DND-41 (cell line): ENCODE data around the gene LETM1.

Experiments used
- ATAC-seq: fragments of 200-7000 bp; cut with Tn5 transposase; 3 replicates; pipeline ENCODE4 v1.9.1; 2021; ENCODE audit warnings: low read depth; ENCODE audit not compliant: insufficient read depth
- DNase-seq: peaks from one replicate; pipeline ENCODE4 v3.0.0-alpha.2; 2020
- H2AFZ ChIP-seq: 2 replicates; pipeline ENCODE4 v1.6.0; 2012; ENCODE audit warnings: low read depth, low read length
- H3K27ac ChIP-seq: 2 replicates; pipeline ENCODE4 v1.5.1; 2012; ENCODE audit warnings: low read length, inconsistent platforms
- H3K27me3 ChIP-seq: fragments of 200-600 bp; sonication (generic); 2 replicates; pipeline ENCODE4 v1.6.0; 2012; ENCODE audit warnings: low read length, mild to moderate bottlenecking, inconsistent platforms; ENCODE audit not compliant: insufficient read depth, poor library complexity
- H3K36me3 ChIP-seq: 2 replicates; pipeline ENCODE4 v1.5.1; 2012; ENCODE audit warnings: low read length, inconsistent platforms; ENCODE audit not compliant: insufficient read depth
- H3K4me1 ChIP-seq: 2 replicates; pipeline ENCODE4 v1.5.1; 2012; ENCODE audit warnings: mild to moderate bottlenecking, low read length; ENCODE audit not compliant: insufficient read depth
- H3K4me2 ChIP-seq: 2 replicates; pipeline ENCODE4 v1.6.0; 2012; ENCODE audit warnings: mild to moderate bottlenecking, moderate library complexity, low read length, inconsistent platforms; ENCODE audit not compliant: insufficient read depth
- H3K4me3 ChIP-seq, 2 experiments: fragments of 200-600 bp in 1 of 2; shearing (Covaris generic) in 1 of 2; 2 replicates each; pipeline ENCODE4 v1.5.1; 2012 to 2016; ENCODE audit warnings: inconsistent platforms in 2 of 2, low read length in 2 of 2, mild to moderate bottlenecking in 2 of 2, low read depth in 1 of 2, moderate library complexity in 1 of 2
- H3K79me2 ChIP-seq: 2 replicates; pipeline ENCODE4 v1.6.0; 2012; ENCODE audit warnings: low read length, inconsistent platforms; ENCODE audit not compliant: insufficient read depth
- H3K9ac ChIP-seq: 2 replicates; pipeline ENCODE4 v1.6.0; 2012; ENCODE audit warnings: low read depth, mild to moderate bottlenecking, inconsistent platforms, low read length, moderate library complexity
- H3K9me3 ChIP-seq: 2 replicates; pipeline ENCODE4 v1.5.1; 2012; ENCODE audit warnings: low read length, moderate library complexity, mild to moderate bottlenecking, inconsistent platforms; ENCODE audit not compliant: insufficient read depth, severe bottlenecking
- H4K20me1 ChIP-seq: 2 replicates; pipeline ENCODE4 v1.6.0; 2012; ENCODE audit warnings: low read length; ENCODE audit not compliant: insufficient read depth
- EZH2 ChIP-seq: IDR thresholded peaks from 3 replicates; pipeline ENCODE4 v1.6.1; 2012; ENCODE audit warnings: borderline replicate concordance, low read depth, mild to moderate bottlenecking, moderate library complexity, low read length, inconsistent platforms; ENCODE audit not compliant: severe bottlenecking
- TF ChIP-seq, protein P1 (sequence below): IDR thresholded peaks from 2 replicates; pipeline ENCODE4 v1.5.1; 2012; ENCODE audit warnings: borderline replicate concordance, low read length, moderate library complexity, mild to moderate bottlenecking; ENCODE audit not compliant: poor library complexity, severe bottlenecking; ENCODE audit errors: extremely low read depth

Gene LETM1

DNA sequence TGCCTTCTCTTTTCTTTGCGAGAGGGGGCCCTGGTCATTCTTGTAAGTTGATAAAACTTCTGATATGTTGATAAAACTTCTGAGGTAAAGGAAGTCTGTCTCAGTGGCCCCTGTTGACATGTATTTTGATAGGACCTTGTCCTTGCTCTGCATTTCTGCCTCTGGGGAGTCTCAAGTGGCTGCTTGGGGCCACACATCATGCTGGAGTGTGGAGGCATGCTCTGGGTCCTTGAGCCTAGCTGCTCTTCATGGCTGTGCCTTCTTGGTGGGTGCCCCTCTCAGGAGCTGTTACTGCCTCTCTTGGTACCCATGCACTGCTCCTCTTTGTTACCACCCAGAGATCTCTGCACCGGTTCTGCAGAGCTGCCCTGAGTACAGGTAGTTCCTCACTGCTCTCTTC, 29.5 kb upstream of the LETM1 start:
- Histone ChIP-seq H3K9me3 (no peaks in the 10 kb centered on the region), H3K9ac (no peak overlapping the region), H3K4me2 (no peak overlapping the region), H3K36me3 (peaks cover 50% of the 10 kb centered on the region), H3K79me2 (peaks cover 100% of the 10 kb centered on the region), H3K4me1 (peaks cover 3% of the 10 kb centered on the region; the same call in 1 of the 2 replicates), H3K4me3 (no peak overlapping the region), H4K20me1 (peaks cover 95% of the 10 kb centered on the region), H2AFZ (no peak overlapping the region), H3K27ac (no peak overlapping the region), H3K27me3 (no peaks in the 10 kb centered on the region)
- TF ChIP-seq, protein P1, sequence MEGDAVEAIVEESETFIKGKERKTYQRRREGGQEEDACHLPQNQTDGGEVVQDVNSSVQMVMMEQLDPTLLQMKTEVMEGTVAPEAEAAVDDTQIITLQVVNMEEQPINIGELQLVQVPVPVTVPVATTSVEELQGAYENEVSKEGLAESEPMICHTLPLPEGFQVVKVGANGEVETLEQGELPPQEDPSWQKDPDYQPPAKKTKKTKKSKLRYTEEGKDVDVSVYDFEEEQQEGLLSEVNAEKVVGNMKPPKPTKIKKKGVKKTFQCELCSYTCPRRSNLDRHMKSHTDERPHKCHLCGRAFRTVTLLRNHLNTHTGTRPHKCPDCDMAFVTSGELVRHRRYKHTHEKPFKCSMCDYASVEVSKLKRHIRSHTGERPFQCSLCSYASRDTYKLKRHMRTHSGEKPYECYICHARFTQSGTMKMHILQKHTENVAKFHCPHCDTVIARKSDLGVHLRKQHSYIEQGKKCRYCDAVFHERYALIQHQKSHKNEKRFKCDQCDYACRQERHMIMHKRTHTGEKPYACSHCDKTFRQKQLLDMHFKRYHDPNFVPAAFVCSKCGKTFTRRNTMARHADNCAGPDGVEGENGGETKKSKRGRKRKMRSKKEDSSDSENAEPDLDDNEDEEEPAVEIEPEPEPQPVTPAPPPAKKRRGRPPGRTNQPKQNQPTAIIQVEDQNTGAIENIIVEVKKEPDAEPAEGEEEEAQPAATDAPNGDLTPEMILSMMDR: no peak
- no peak for TF ChIP-seq EZH2
- DNase-seq: no peak
- no peak for ATAC-seq

GRCh38 chr4:1883583-1883982, 27.6 kb upstream of the LETM1 start:
- H3K4me2 ChIP-seq: no peak overlapping the region
- peaks cover 95% of the 10 kb centered on the region for H4K20me1 ChIP-seq
- peak; percentile 27; the same call in 1 of the 3 replicates for ATAC-seq

GRCh38 chr4:1882850-1883271, 26.9 kb upstream of the LETM1 start:
- Histone ChIP-seq H3K9me3 (no peaks in the 10 kb centered on the region), H3K79me2 (peaks cover 99% of the 10 kb centered on the region), H3K36me3 (peaks cover 50% of the 10 kb centered on the region), H3K4me1 (peaks cover 16% of the 10 kb centered on the region; the same call in 1 of the 2 replicates), H3K27ac (no peak overlapping the region), H3K9ac (no peak overlapping the region), H3K27me3 (no peaks in the 10 kb centered on the region), H2AFZ (no peak overlapping the region), H3K4me3 (no peak overlapping the region), H3K4me2 (no peak overlapping the region), H4K20me1 (peaks cover 94% of the 10 kb centered on the region)
- no peak for TF ChIP-seq EZH2
- TF ChIP-seq, protein P1: no peak
- ATAC-seq: no peak
- no peak for DNase-seq

More at GRCh38 chr4:1883583-1883982, 27.6 kb upstream of the LETM1 start:
- TF ChIP-seq, protein P1: no peak
- no peak for TF ChIP-seq EZH2
- Histone ChIP-seq H3K9ac (no peak overlapping the region), H3K9me3 (no peaks in the 10 kb centered on the region), H3K27me3 (no peaks in the 10 kb centered on the region), H3K4me1 (peaks cover 12% of the 10 kb centered on the region; the same call in 1 of the 2 replicates), H3K79me2 (peaks cover 99% of the 10 kb centered on the region), H3K4me3 (no peak overlapping the region), H3K36me3 (peaks cover 50% of the 10 kb centered on the region), H2AFZ (no peak overlapping the region), H3K27ac (no peak overlapping the region)
- DNase-seq: no peak
